Measurements from ENCODE around the gene SPRYD3.

- TF ChIP-seq CTCF (IDR thresholded peaks at IDR 0.05): no peak
- no peak for TF ChIP-seq POLR2A (IDR thresholded peaks at IDR 0.05)
- no peak for TF ChIP-seq POLR2AphosphoS5 (IDR thresholded peaks at IDR 0.05)
Observed at GRCh38 chr12:53025250-53025649, 53.9 kb downstream of the SPRYD3 start.
